Mammary epithelial cell (primary cell): ENCODE data around the gene ZNF786.

Experiments
- CTCF ChIP-seq, 2 donors: IDR thresholded peaks in 1 of 2; conservative IDR thresholded peaks in 1 of 2; 2 replicates each; pipeline ENCODE4 v1.5.1; 2011 to 2012; ENCODE audit warnings: inconsistent platforms in 2 of 2, low read length in 2 of 2, mild to moderate bottlenecking in 2 of 2, control low read depth in 1 of 2, low read depth in 1 of 2; ENCODE audit not compliant: insufficient read depth in 1 of 2; ENCODE audit errors: extremely low read depth in 1 of 2
- EZH2 ChIP-seq: IDR thresholded peaks from 2 replicates; pipeline ENCODE4 v1.6.1; 2012; ENCODE audit warnings: low read length, inconsistent platforms, borderline replicate concordance

DNA sequence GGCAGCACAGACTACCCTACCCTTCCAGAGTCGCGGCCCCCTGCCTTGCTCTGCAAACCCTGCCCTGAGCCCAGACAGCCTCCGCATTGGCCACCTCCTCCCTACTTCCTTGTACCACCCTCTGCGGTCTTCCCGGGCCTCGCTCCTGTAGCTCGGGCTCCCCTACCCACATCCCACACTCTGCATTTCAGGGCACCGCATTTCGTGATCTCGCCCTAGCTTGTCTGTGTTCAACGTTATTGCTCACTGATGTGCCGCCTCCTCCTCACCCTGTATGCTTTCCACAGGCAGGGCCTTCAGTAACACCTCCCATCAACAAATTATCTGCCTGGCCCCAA is 68.8 kb downstream of the ZNF786 start:
- no peak for TF ChIP-seq CTCF (conservative IDR thresholded peaks at IDR 0.05 in 1 of 2, IDR thresholded peaks at IDR 0.05 in 1 of 2; ENCODE audit: extremely low read depth in 1 of 2, insufficient read depth in 1 of 2, low read depth in 1 of 2, low read length in 2 of 2)
- no peak for TF ChIP-seq EZH2
